ENCODE measurements around the gene CBLB.

DNA sequence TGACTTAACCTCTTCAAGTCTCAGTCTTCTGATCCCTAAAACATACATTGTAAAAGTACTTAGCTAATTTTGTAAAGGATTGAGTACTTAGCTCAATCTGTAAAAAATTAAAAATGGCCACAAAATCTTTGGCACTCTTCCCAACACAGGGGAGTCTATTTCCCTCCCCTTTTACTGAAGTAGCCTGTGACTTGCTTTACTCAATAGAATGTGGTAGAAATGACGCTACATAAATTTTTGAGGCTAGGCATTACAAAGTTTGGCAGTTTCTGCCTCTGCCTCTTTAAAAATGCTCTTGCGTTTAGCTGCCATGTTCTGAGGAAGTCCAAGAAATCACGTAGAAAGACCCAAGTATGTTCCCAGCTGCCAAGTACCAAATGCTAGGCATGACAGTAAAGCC is 80.2 kb downstream of the CBLB start:
- TF ChIP-seq, protein P1, sequence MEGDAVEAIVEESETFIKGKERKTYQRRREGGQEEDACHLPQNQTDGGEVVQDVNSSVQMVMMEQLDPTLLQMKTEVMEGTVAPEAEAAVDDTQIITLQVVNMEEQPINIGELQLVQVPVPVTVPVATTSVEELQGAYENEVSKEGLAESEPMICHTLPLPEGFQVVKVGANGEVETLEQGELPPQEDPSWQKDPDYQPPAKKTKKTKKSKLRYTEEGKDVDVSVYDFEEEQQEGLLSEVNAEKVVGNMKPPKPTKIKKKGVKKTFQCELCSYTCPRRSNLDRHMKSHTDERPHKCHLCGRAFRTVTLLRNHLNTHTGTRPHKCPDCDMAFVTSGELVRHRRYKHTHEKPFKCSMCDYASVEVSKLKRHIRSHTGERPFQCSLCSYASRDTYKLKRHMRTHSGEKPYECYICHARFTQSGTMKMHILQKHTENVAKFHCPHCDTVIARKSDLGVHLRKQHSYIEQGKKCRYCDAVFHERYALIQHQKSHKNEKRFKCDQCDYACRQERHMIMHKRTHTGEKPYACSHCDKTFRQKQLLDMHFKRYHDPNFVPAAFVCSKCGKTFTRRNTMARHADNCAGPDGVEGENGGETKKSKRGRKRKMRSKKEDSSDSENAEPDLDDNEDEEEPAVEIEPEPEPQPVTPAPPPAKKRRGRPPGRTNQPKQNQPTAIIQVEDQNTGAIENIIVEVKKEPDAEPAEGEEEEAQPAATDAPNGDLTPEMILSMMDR (IDR thresholded peaks at IDR 0.05) = no peak
- TF ChIP-seq POLR2A (IDR thresholded peaks at IDR 0.05) = no peak
